NCI-H1694 (cell line): Measurements from ENCODE around the gene PXMP4.
"Not testable (repeated sequence)": the region's sequence is repeated elsewhere in the genome, so short reads cannot be mapped to it uniquely, and the experiment has no call there.

Experiments used
- DNase-seq: peaks from one replicate; lab custom pipeline; 2025; lab: John Stamatoyannopoulos, UW

Gene PXMP4

DNA sequence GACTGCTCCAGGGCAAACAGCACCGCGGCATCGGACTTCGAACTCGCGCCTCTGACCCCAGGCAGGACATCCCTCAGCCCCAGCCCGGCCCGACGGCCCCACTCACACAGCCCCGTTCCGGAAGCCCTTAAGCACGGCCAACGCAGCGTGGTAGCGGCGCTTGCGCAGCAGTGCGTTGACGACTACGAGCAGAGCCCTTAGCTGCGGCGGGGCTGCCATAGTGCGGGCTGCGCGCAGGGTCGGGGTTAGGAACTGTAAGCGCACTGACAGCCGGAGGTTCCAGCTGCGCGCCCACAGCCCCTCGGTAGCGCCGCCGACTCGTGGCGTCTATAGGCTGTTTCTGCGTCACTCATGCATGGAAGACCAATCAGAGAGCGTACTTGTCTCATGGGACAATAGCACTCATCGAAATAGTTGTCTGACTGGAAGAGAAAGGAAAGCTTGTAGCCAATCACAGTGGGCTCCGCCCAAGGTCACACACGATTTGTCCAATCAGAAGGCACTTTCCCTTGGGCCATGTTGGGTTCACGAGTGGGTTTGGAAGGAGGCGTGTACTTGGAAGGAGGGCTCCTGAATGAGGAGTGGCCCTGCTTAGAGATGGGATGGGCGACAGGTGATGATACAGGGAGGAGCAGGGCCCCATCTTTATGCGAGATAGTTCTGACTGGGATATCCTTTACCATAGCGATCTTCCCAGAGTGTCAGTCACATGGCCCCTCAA, at the start of gene PXMP4:
PXMP4 (minus strand) TSS at position 322 of the 721 bp plus-strand sequence; CDS start at position 219, 103 bp downstream.
- peak; percentile 97 for DNase-seq

GRCh38 chr20:33769043-33769442, 48.9 kb upstream of the PXMP4 start:
- no peak for DNase-seq

- DNase-seq: no peak
Observed at GRCh38 chr20:33767777-33768138, 47.6 kb upstream of the PXMP4 start.

- DNase-seq: no peak
Observed at GRCh38 chr20:33766686-33767085, 46.6 kb upstream of the PXMP4 start.

GRCh38 chr20:33765592-33765991, 45.5 kb upstream of the PXMP4 start:
- no peak for DNase-seq

DNA sequence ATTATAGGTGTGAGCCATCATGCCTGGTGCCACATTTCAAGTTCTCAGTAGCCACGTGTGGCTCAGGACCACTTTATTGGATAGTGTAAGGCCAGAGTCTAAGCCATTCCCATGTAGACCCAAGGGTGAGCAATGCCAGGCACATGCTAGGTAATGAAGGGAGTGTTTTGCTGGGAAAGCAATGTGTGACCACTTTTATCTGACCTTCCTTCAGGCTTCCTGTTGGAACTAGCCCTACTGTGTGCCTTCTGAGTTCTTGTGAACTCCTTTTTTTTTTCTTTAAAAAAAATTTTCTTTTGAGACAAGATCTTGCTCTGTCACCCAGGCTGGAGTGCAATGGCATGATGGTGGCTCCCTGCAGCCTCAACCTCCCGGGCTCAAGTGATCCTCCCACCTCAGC, 45.0 kb upstream of the PXMP4 start:
- DNase-seq: no peak

DNA sequence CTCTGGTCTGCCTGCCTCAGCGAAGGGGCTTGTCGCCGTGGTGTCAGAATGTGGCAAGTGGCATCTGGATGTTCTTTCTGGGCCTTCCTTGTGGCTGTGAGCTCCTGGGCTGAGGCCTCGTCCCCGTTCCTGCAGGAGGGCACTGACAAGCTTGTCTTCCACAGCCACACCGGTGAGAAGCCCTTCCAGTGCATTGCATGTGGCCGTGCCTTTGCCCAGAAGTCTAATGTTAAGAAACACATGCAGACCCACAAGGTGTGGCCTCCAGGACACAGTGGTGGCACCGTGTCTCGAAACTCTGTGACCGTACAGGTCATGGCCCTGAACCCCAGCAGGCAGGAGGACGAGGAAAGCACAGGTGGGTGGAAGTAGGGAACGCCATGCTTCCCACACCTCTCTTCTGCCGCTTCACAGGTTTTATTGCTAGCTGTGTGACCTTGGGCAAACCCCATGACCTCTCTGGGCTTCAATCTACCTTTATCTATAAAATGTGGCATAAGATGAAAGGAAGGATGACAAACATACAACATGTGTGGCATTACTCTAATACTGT, 41.7 kb upstream of the PXMP4 start:
- no peak for DNase-seq

GRCh38 chr20:33757458-33757857, 37.3 kb upstream of the PXMP4 start:
- no peak for DNase-seq

DNA sequence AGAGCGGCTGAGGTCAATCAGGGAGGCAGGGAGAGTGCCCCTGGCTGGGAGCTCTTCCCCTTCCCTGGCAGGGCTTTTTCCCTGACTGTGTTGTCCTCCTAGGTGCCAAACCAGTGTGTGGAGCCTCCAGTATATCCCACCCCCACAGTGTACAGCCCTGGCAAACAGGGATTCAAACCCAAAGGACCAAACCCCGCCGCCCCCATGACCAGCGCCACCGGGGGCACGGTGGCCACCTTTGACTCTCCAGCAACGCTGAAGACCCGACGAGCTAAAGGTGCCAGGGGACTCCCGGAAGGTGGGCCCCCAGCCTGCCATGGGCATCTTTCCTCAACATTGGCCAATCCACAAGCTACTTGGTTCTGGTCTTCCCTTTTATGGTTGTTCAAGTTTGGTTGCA, 36.9 kb upstream of the PXMP4 start:
- DNase-seq: no peak

GRCh38 chr20:33755936-33756490, 35.9 kb upstream of the PXMP4 start:
- not testable (repeated sequence) for DNase-seq

GRCh38 chr20:33753763-33754162, 33.7 kb upstream of the PXMP4 start:
- no peak for DNase-seq

DNA sequence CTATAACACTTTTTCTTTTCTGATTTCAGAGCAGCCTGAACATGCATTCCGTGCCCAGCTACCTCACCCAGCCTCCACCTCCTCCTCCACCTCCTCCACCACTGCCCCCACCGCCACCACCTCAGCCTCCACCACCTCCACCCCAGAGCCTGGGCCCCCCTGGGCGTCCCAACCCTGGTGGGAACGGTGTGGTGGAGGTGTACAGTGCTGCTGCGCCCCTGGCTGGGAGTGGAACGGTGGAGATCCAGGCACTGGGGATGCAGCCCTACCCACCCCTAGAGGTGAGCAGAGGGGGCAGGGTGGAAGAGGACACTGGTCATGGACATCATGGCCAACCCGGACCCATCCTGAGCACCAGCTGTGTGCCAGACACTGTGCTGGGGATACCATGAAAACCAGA, 33.0 kb upstream of the PXMP4 start:
- DNase-seq: no peak

- no peak for DNase-seq
Observed at GRCh38 chr20:33751775-33752174, 31.7 kb upstream of the PXMP4 start.

DNA sequence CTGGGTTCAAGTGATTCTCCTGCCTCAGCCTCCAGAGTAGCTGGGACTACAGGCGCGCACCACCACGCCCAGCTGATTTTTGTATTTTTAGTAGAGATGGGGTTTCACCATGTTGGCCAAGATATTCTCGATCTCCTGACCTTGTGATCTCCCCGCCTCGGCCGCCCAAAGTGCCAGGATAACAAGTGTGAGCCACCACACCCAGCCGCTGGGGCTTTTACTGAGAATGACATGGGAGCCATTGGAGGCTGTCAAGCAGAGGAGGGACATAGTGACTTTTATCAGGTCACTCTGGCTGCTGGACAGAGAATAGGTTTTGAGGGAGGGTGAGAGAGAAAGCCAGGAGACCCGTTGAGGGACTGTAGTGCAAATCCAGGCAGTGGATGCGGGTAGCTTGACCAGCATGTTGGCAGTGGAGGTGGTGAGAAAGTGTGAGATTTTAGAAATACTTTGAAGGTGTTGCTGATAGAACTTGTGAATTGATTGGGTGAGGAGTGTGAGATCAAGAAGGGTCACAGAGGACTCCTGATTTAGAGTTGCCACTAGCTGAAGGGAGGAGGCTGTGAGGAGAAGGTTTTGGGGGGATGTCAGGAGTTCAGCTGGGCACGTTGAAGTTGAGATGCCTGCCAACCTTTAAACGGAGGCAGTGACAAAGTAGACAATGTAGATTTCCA, 26.4 kb upstream of the PXMP4 start:
- no peak for DNase-seq

DNA sequence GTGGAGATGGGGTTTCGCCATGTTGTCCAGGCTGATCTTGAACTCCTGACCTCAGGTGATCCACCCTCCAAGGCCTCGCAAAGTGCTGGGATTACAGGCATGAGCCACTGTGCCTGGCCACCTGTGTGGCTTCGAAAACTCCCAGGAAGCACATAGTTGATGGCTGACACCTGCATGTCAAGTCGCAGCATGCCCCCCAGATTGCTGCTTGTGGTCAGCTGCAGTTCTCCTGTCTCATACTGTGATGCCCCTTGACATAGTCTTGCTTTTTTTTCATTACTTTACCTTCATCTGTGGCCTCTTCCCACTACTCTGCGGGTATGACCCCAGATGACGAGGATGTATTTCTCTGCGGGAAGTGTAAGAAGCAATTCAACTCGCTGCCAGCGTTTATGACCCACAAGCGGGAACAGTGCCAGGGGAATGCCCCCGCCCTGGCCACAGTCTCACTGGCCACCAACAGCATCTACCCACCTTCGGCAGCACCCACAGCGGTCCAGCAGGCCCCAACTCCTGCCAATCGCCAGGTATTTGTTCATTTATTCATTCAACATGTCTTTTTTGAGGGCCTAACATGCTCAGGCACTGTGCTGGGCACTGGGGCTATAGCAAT, 24.8 kb upstream of the PXMP4 start:
- DNase-seq: no peak

DNA sequence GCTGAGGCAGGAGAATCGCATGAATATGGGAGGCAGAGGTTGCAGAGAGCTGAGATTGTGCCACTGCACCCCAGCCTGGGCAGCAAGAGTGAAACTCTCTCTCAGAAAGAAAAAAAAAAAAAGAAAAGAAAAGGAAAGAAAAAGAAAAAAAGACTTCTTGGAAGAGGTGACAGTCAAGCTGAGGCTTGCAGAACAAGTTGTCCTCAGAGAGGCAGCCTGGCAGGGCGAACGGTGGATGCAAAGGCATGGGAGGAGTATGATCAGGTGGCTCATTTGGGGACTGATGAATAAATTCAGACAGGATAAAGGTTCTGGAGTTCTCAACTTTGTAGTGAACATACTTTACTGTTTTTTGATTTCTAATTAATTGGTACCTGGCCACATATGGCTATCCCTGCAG, 24.1 kb upstream of the PXMP4 start:
- no peak for DNase-seq

DNA sequence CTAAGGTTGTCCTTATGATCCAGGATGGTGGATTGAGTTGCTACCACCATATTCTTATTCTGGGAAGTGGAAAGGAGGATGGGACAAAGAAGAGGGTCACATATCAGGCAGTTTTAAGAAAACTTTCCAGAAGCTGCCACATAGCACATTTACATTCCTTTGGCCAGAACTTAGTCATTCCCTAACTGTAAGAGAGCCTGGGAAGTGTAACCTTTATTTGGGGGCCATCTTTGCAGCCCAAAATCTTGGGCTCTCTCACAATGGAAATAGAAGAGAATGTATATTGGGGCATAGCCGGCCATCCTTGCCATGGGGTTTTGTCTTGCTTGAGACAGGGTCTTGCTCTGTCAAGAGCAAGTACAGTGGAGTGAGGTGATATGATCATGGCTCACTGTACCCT, 20.1 kb upstream of the PXMP4 start:
- no peak for DNase-seq

DNA sequence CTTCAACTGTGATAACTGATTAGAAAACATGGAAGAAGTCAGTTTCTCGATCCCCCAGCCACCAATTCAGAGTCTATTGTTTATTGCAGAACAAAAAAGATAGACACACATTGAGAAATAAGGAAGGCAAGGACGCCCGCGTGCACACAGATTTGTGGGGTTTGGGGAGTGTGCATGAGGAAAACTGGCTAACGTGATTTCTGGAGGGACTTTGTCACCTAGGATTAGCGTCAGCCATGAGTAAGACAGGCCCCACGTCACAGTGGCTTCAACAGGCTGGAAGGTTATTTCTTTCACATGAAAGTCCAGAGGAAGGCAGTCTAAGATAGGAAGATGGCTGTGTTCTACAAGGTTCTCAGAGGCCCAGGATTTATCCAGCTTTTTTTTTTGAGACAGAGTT, 19.4 kb upstream of the PXMP4 start:
- DNase-seq: no peak

DNA sequence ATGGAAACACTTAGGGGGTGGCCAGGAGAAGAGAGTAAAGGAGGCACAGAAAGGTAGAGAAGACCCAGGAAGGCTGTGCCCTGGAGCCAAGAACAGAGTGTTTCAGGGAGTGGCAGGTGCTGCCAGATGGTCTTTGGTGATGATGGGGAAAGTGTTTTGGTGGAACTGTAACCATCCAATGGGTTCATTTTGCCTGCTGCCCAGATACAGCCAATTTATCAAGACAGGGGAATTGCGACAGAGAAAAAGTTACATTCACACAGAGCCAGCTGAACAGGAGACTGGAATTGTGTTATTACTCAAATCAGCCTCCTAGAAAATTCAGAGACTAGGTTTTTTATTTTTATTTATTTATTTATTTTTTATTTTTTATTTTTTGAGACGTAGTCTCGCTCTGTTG, 16.9 kb upstream of the PXMP4 start:
- DNase-seq: no peak

DNA sequence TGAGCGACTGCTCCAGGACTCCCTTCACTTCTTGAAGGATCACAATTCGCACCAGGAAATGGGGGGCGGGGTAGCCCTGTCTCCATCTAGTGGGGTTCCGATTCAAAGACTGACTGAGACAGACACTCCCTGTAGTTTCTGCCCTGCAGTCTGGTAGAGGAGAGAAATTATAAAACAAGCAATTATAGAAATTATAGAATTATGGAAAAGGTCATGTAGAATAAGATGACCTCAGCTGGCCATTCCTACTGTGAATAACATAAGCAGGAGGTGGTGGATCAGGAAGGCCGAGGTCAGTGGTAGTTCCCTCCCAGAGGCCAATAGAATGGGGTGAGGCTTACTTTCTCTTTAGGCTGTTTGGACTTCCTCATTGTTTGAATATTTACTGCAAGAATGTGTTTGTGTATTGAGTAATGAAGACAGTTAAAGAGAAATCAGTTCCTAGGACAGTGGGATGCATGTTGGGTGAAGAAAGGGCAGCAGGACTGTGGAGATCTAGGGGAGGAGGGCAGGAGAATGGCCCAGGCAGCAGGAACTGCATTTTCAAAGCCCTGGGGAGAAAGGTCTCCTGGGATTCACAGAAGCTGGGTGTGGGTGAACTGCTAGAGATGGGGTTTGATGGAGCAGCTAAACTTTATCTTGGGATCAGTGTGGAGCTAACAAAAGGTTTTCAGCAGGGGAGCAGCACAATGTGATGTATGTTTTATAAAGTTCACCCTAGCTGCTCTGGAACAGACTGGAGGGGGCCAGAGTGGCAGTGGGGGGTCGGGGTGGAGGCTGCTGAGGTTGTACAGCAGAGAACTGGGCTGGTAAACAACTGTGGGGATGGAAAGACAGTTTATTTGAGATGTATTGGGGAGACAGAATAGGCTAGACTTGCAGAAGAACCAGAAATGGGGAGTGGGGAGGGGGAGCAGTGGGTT, 13.8 kb upstream of the PXMP4 start:
- no peak for DNase-seq

DNA sequence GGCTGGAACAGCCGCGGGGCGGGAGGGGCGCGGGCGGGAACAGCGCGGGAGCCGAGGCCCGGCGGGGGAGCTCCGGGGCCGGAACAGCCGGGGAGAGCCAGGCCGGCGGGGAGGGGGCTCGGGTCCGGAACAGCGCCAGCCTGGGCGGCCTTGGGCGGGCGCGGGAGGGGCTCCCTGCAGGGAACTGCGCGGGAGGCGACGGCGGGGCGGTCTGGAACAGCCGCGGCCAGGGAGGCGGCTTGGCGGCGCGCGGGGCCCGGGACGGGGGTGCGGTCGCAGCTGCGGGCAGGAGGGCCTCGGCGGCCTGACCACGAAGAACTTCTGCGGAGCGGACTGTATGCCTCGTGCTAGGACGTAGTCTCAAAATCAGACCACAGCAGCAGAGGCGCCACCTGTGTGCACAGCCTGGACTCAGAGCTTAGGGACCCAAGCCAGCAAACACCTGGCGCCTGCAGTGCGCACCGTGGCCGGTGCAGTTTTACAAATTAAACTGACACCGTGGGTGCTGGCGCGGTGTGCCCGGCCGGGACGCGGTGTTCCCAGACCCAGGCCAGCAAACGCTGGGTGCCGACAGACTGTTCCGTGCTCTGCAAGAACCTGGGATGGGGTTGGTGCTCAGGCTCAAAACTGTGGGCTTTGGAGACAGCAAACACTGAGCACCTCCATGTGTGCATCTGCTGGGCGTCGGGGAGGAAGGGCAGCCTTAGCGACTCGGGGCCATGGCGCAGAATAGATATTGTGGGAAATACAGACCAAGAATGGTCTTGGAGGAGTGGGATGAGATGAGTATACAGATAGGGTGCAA, 12.3 kb upstream of the PXMP4 start:
- DNase-seq: peak; percentile 70
